Stimulated activated CD4-positive, alpha-beta T cell treated with anti-CD3 and anti-CD28 coated beads, TNF-alpha, amount 100 ng/mL, for 48 hours (primary cell): ENCODE results near the gene SREBF2.
"Not testable (repeated sequence)": the region's sequence is repeated elsewhere in the genome, so short reads cannot be mapped to it uniquely, and the experiment has no call there.

Source experiments
- DNase-seq, 3 donors: peaks; one replicate each; pipeline ENCODE4 v3.0.0-alpha.2; 2020; ENCODE audit warnings: low read depth in 3 of 3

The SREBF2 gene

DNA sequence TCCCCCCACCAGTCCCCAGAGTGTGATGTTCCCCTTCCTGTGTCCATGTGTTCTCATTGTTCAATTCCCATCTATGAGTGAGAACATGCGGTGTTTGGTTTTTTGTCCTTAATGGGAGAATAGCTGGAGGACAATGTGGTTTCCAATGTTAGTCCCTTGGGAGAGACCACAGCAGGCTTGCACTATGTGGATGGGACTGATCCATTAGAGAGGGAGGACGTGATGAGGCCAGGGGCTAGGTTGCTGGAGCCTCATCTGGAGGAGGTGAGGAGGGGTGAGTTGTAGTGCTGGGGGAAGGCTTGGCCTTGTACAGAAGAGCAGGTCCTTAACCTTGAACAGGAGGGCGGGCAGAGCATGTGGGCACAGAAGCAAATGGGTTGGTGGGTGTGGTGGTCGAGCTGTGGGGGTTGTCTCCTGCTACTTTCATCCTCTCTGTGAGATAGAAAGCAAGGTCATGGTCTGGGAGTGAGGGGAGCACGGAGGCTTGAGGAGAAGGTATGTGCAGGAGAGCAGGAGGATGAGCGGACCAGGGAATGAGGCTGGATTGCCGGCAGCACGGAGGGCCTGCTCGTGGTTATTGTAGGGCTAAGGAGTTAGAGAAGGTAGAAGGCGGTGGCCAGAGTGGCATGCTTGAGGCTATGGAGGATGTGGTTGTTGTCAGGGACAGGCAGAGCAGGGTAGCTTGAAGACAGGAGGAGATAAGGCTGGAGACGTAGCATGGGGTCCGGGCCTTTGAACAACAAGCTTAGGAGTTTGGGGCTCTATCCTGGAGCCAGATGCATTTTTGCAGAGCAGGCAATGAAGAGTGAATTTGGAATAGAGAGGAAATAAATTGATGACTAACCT, 11.2 kb upstream of the SREBF2 start:
- no peak for DNase-seq

DNA sequence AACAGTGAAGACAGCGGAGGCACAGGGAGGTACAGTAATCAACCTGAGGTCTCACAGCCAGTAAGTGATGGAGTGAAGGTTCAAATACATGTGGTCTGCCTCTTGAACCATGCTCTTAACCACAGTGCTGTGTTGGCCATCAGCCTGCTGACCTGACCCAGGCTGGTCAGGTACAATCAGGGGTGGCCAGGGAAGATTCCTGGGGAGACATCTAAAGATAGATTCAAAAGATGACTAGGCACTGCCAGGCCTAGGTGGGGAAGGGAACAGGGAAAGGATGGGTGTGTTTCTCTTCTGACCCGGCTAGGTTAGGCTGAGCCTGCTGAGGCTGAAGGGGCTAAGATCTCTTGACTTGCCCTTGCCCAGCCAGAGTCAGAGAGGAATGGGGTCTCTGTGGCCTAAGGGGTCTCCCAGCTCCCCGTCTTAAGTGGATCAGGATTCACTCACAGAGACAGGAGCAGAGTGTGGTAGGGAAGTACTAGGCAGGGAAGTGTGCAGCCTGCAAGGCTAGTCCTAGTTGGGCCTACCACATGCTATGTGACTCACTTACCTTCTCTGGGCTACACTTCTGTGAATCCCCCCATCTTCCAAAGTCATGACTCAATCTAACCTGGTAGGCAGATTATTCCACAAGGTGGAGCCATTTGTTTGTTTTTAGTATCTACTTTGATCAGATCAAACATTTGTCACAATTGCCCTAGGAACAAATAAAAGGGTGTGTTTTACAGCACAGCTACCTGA, 10.4 kb upstream of the SREBF2 start:
- no peak for DNase-seq

DNA sequence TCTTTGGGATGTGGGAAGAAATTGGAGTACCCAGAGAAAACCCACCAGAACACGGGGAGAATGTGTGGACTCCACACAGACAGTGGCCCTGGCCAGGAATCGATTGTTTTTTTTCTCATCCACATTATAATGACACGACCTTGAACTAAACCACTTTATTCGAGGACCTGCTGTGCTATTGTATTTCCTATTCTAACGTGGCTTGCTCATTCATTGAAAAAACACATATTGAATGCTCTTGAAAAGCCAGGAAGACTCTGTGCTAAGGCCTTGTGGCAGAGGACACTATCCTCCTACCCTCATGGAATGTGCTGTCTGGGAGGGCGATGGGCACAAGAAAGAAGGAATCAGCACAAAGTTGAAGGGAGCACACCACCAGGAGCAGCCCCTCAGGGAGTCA, 9.1 kb upstream of the SREBF2 start:
- DNase-seq = no peak

DNA sequence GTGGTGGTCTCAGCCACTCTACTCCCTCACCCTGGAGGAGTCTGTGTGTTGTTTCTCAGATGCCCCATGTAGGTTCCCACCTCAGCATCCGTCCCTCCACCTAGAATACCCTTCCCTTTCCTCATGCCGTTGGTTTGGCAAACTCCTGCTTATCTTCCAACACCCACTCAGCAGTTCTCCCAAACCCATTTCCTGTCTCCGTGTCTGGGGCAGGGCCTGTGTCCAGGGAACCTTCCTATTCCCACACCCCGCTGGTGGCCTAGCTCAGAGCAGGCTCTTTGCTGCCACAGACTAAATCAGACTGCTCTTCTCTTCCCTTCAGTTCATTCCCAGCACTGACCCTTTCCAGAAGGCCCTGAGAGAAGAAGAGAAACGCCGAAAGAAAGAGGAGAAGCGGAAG, 7.5 kb upstream of the SREBF2 start:
- DNase-seq = no peak

DNA sequence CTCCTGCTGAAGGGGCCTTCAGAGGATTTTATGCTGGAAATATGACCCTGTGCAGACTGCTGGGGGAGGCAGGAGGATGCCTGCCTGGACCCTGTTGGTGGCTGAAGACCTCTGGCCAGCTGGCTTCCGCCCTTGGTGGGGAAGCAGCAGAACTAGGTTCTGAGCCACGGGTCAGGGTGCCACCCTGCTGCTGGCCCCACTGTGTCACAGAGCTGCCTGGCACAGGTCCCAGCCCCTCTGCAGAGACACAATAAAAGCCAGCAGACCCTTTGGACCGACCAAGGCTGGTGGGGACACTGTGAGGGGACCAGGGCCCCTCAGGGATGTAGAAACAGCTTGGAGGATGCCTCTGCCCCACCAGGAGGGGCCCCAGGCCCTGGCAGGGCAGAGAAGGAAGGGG, 6.9 kb upstream of the SREBF2 start:
- no peak for DNase-seq

DNA sequence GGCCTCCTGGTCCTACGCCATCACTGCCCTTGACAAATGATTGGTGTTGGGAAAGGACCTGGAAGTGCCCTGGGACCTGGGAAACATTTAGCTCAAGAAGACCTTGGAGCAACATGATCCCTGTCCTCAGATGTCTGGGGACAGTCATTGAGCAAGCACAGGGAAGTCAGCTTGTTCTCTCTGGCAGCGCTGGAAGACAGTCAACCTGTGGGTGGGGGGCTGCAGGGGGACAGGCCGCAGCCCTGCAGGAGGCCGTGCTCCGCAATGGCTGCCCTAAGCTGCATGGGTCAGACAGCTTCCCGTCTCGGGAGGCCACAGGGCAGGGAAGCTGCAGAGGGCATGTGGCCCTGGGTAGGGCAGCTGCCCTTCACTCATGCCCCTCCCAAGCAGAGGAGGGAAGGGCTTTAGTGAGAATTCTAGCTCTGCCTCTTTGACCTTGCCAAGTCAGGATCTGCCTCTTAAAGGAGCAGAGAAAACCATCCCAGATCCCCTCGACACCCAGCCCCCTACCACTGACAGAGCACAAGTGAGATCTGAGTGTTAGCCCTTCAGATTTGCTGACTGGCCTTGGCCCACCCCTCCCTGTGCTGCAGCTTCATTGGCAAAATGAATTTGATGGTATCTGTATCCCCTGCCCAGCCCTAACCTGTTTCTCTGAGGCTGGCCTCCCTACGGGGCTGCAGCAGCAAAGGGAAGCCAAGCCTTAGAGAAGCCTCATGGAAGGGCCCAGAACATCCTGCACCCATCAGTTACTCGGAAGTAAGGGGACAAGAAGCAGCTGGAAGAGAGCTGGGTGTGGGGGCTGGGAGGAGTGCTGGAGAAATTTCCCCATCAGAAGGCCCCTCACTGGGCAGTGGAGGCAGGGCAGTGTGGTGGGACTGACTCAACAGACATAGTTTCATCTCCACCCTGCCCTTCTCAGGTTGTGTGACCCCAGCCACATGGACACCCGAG, 6.2 kb upstream of the SREBF2 start:
- no peak for DNase-seq

DNA sequence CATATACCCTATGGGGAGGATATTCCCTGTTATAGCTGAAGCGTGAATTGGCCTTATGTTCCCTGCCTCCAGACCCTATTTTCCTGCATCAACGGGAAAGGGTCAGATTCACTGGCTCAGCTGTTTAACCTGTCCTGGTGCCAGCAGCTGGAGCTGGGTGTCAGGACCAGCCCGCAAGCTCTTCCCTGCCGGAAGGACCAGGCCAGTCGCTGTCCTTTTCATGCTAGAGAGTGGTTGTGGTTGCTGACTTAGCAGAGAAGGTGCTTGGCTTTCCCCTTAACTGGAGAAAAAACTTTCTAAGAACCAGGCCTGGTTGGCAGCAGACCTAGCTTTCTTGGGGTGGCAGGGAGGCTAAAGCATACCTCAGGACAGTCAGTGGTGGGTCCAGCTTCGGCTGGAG, 5.2 kb upstream of the SREBF2 start:
- DNase-seq = no peak

DNA sequence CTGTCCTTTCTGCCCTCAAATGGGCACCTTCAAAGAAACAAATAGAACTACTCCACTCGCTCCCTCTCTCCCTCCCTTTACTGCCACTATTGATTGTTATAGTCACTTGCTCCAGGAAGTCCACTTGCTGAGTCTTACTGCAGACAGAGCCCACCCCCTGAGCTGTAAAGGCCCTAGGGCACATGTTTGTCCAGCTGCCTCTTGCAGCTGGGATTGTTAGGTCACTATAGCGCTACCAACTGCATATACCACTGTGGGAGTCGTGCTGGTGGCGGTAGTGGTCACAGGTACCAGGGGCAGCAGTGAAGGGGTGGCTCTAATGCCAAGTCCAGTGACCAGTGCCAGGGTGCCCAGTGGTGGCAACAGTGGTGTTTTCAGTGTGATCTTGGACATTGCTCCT, 4.4 kb upstream of the SREBF2 start:
- DNase-seq = no peak

DNA sequence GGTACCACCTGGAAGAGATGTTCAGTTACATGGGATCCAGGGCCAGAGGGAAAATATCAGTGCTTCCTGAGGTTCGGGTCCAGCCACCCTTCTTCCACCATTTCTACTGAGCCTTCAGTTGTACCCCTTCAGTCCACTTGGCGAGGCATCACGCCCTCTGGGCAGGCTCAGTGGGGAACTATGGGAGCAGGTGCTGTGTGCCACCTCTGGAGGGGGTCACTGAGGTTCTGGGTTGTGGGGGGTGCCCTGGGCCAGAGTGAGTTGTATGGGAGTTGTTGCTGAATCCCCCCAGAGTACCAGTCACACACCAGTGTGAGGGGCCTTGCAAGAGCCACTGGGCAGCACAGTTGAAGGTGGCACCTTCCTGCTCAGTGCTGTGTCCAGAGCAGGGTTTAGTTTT, 2.7 kb upstream of the SREBF2 start:
- no peak for DNase-seq

DNA sequence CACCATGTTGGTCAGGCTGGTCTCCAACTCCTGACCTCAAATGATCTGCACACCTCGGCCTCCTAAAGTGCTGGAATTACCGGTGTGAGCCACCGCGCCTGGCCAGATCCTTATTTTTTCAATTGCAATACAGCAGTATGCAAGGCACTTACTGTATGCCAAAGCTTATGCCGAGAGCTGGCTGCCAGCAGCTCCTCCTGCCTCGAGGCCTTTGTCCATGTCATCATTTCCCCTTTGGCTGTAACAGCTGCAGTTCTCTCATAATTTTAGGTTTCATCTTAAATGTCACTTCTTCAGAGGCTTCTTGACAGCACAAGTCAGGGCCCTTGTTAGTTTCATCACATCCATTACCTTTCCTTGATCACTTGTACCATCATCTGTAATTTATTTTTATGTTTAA, 1.5 kb upstream of the SREBF2 start:
- DNase-seq = no peak

DNA sequence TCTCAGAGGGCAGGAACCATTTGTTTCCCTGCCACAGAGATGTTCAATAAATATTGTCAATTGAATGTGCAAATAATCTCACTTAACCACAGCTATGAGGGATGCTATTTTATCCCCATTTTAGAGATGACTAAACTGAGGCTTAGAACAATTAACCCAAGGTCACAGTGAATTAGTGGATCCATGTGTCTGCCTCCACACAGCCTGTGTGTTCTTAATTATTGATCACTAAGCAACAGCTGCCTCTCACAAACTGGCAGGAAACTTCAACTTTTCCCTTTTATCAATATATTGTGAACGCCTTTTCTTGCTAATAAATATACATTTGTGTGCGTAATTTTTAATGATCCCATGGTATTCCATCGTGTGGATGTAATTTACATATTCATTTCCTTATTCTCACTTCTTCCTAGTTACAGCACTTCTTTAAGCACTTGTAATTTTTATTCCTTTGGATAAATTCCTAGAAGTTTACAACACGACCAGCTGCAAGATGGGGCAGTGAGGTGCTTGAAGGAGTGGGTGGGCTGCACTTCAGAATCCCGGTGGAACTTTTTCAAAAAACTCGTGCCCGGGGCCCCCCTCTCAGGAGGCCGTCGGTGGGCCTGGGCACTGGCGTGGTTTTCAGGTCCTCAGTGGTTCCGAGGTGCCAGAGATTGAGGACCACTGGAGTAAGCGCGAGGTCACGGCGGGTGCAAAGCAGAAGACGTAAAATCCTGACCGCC, 915 bp upstream of the SREBF2 start:
- DNase-seq = no peak

DNA sequence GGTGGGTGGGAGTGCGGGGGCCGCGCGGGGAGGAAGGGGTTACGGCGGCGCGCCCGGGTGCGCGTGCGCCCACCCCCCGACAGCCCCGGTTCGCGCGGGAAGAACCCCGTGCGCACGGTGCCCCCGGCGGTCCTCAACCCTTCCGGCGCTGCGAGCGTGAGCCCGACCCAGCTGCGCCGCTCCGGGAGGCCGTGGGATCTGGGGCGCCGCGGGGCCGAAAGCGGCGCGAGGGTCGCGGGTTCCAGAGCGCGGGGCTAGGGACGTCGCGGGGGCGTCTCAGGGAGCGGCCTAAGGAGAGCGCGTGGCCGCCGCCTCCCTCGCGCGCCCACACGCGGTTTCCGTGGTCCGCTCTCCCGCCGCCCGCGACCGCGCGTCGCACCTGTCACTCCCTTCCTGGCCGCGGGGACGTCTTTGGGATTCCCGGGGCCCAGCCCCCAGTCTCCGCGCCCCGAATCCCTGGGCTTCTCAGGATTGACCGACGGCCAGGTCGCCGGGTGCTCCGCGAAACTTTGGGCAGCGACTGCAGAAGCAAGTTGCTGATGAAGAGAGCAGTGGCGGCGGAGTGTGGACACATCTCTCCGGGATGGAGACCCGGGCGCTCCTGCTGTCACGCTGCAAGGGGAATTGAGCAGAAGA, 582 bp downstream of the SREBF2 start:
- no peak for DNase-seq

DNA sequence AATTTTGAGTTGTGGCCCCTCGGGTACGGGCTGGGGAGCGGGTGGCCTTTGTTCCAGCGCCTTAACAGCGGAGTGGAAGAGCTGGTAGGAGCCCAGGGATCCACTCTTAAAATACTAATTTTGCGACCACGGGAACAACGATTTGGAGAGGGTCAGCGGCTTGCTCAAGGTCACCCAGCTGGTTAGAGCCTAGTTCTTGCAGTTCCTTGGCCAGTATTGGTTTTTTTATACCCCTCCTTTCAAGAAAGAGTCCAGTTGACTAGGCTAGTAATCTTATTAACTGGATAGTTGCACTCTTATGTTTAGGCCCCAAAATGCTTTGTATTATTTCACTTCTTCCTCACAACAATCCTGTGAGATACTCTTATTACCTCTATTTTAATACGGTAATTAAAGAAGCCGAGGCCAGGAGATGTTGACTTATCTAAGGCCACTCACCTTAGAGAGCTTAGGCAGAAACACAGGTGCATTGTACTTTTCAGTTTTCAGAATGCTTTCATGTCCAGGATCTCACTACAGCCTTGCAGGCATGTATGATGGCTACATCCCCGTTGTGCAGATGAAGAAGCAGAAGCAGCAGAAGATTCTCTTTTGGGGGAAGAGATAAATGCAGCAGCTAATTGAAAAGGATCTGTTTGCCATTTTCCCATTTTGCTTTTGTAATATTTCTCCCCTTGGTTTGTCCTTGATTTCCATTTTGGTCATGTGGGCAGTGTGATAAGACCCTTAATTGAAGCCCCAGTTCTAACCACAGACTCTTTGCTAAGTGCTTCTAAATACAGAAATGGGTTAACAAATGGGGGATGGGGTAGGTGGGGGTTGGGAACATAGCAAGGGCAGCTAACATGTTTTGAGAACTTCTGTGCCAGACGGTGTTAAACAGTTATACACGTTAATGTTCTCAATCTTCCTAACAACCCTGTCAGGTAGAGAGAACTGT, 1.4 kb downstream of the SREBF2 start:
- no peak for DNase-seq

DNA sequence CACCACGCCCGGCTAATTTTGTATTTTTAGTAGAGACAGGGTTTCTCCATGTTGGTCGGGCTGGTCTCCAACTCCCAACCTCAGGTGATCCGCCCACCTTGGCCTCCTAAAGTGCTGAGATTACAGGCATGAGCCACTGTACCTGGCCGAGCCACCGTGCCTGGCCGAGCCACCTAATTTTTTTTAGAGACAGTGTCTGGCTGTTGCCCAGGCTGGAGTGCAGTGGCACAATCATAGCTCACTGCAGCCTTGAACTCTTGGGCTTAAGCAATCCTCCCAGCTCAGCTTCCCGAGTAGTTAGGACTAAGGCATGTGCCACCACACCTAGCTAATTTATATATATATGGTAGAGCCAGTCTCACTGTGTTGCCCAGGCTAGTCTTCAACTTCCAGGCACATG, 2.6 kb downstream of the SREBF2 start:
- DNase-seq = not testable (repeated sequence)

DNA sequence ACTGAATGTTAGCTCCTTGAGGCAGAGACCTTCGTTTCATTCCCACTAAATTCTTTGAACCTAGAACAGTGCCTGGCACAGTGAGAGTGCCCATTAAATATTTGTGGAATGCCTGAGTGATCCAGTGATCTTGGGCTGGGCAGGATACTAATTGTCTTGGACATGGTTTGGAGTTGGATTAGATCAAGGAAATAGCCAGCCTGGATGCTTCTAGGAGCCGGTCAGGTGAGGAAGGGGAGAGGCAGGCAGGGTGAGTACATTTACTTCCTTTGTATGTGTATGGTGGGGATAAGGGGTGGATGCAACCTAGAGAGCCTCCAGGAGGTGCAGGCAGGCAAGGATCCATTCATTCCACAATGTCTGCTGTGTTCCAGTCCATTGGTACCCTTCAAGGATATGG, 3.6 kb downstream of the SREBF2 start:
- no peak for DNase-seq

DNA sequence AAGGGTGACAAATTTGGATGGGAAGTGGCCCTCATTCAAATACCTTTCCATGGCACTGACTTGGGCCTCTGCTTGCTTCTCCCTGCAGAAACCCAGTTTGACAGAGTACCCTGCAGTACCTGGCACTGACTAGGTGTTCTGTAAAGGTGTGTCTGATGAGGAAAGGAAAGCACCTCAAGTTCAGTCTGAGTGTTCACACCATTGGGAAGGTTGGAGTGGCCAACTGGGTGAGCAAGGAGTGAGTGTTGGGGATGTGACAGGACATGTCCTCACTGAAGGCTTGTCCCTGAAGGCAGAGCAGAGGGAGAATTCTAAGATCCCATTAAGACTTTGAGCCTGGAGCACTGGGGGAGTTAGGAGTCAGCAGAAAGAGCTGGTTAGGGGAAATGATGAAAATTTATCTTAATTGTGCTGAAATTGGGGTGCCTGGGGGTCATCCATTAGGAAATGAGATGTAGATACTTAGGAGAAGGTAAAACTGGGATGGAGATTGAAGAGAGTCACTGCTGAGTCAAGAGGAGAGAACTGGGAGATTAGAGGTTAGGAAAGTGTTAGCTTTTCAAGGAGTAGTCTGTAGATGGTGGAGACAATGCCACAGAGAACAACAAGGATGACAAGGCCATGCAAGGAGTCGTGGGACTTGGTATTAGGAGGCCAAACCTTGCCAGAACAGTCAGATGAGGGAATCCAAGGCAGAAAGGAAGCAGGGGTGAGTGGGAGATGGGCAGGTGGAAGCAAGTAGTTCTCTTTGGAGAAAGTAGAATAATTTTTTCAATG, 6.1 kb downstream of the SREBF2 start:
- no peak for DNase-seq

DNA sequence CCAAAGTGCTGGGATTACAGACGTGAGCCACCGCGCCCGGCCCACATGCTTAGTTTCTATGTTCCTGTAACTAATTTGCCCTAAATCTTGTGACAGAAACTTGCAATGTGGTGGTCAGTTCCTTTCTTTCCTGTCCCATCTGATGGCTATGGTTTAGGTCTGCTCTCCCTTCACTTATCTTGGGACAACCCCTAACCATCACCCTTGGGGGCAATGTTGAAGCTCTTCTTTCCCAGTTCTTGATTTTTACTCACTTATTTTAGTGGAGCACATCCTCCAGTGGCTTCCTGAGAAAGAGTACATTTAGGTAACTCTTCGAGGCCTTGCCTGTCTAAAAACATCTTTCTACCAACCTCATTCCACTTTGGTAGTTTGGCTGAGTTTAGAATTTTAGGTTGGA, 7.3 kb downstream of the SREBF2 start:
- no peak for DNase-seq

DNA sequence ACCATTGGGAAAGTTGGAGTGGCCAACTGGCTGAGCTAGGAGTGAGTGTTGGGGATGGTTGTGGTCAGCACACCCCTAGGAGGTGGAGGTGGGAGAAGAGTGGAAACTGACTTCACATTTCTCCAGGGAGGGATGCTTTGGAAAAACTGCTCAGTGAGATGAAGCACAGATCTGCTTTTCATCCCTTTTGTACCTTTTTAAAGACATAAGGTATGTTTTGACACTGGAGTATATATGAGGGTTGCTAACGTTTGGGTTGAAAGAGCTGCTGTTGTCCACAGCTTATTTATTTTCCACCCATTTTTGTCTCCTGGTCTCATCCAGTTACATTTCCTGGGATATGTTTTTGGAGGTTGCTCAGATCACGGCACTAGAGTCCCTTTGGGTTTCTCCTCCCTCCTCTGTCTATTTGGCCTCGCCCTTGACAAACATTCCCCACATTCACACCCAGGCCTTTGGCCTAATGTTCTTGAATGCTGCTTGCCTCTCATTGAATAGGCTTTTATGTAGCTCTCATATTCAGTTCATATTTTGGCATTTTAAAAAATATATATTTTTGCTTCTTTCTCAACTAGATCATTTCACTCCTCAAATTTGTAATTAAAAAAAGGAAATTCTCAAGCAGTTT, 8.3 kb downstream of the SREBF2 start:
- no peak for DNase-seq
